Measurements from ENCODE around the gene BRD4. TPM values are rescaled to one million over a fixed set of nuclear protein-coding genes. Genes with fewer than 3 reads are reported as not detected.

BRD4 gene
- total RNA-seq, 1 donor from 2014 or later = 60.9 TPM

DNA sequence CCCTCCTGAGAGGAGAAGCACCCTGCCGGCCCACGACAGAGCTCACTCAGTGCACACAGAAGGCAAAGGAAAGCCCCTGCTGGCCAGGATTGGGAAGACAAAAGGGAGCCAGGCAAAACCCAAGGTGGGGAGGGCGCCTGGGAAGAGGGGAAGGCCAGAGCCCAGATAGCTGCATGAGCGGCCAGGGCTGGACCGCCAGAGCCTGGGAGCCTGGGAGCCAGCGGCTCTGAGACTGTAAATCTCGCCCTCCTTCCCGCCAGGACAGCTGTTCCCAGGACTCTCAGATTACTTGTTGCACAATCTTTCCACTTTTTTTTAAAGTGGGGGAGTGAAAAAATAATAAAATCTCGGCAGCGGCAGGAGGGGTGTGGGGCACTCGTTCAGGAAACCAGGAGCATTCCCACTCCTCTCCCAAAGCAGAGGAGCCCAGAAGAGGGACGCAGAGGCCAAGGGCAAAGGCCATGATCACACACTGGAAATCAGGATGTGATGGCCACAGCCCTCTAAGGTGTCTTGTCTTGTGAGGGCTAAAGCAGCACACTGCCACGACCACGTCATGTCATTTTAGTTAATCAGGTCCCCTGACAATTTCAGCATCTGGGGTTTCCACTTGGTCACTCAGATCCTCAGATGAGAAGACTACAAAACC, 80.5 kb downstream of the BRD4 start:
- DNase-seq = peak; percentile 86
- H3K4me3 ChIP-seq = peak overlapping the region; percentile 46
- peaks cover 80% of the 10 kb centered on the region for H3K4me1 ChIP-seq
- peak overlapping the region; percentile 96 for H3K27ac ChIP-seq (replicated peaks)
- intact Hi-C loops (cut with micrococcal nuclease) = no loop called here
- no peaks in the 10 kb centered on the region for H3K27me3 ChIP-seq (ENCODE audit: low read depth)
- TF ChIP-seq CTCF (IDR thresholded peaks at IDR 0.05; ENCODE audit: borderline replicate concordance) = peak; percentile 65
- no peaks in the 10 kb centered on the region for H3K9me3 ChIP-seq (replicated peaks)
- peaks cover 59% of the 10 kb centered on the region for H3K36me3 ChIP-seq

GRCh38 chr19:15251010-15251748, 81.2 kb downstream of the BRD4 start:
- Histone ChIP-seq H3K27ac (replicated peaks) (peak overlapping the region; percentile 96), H3K4me3 (peak overlapping the region; percentile 46), H3K27me3 (ENCODE audit: low read depth) (no peaks in the 10 kb centered on the region), H3K36me3 (peaks cover 57% of the 10 kb centered on the region), H3K9me3 (replicated peaks) (no peaks in the 10 kb centered on the region), H3K4me1 (peaks cover 87% of the 10 kb centered on the region)
- no peak for DNase-seq
- intact Hi-C loops (cut with micrococcal nuclease) = no loop called here
- TF ChIP-seq CTCF (IDR thresholded peaks at IDR 0.05; ENCODE audit: borderline replicate concordance) = no peak

GRCh38 chr19:15250640-15250993, 81.7 kb downstream of the BRD4 start:
- Histone ChIP-seq H3K4me3 (peak overlapping the region; percentile 46), H3K4me1 (peaks cover 90% of the 10 kb centered on the region), H3K9me3 (replicated peaks) (no peaks in the 10 kb centered on the region), H3K27ac (replicated peaks) (peak overlapping the region; percentile 96), H3K36me3 (peaks cover 55% of the 10 kb centered on the region), H3K27me3 (ENCODE audit: low read depth) (no peaks in the 10 kb centered on the region)
- no peak for TF ChIP-seq CTCF (IDR thresholded peaks at IDR 0.05; ENCODE audit: borderline replicate concordance)
- intact Hi-C loops (cut with micrococcal nuclease) = no loop called here
- no peak for DNase-seq

- DNase-seq = peak; percentile 65
- Histone ChIP-seq H3K4me3 (peak overlapping the region; percentile 46), H3K4me1 (peaks cover 95% of the 10 kb centered on the region), H3K9me3 (replicated peaks) (no peaks in the 10 kb centered on the region), H3K27me3 (ENCODE audit: low read depth) (no peaks in the 10 kb centered on the region), H3K27ac (replicated peaks) (peak overlapping the region; percentile 96), H3K36me3 (peaks cover 53% of the 10 kb centered on the region)
- intact Hi-C loops (cut with micrococcal nuclease) = no loop called here
- TF ChIP-seq CTCF (IDR thresholded peaks at IDR 0.05; ENCODE audit: borderline replicate concordance) = no peak
These were observed 82.2 kb downstream of the BRD4 start for GRCh38 chr19:15249972-15250639.

DNA sequence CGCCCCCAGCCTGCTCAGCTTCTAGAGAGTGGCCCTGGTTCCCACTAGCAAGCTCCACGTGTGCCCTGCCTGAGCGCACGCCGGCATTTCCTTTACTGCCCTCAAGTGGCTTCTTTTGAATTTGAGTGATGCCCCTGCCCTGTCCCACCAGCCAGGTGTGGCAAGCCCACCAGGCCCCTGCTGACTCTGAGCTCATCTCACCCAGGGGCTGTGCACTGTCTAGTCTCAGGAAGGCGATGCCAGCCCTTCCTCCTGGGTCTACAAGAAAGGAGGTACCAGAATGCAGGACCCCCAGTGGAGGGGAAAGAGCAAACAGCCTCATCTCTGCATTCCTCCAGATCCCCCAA, 82.8 kb downstream of the BRD4 start:
- no peaks in the 10 kb centered on the region for H3K27me3 ChIP-seq (ENCODE audit: low read depth)
- intact Hi-C loops (cut with micrococcal nuclease) = no loop called here
- DNase-seq = no peak
- TF ChIP-seq CTCF (IDR thresholded peaks at IDR 0.05; ENCODE audit: borderline replicate concordance) = no peak
- peak overlapping the region; percentile 96 for H3K27ac ChIP-seq (replicated peaks)
- peaks cover 52% of the 10 kb centered on the region for H3K36me3 ChIP-seq
- peaks cover 98% of the 10 kb centered on the region for H3K4me1 ChIP-seq
- no peaks in the 10 kb centered on the region for H3K9me3 ChIP-seq (replicated peaks)
- H3K4me3 ChIP-seq = peak overlapping the region; percentile 46

Data from left ventricle myocardium inferior (tissue), 1 donor.